ENCODE results near the gene PATL1.

PATL1 gene

DNA sequence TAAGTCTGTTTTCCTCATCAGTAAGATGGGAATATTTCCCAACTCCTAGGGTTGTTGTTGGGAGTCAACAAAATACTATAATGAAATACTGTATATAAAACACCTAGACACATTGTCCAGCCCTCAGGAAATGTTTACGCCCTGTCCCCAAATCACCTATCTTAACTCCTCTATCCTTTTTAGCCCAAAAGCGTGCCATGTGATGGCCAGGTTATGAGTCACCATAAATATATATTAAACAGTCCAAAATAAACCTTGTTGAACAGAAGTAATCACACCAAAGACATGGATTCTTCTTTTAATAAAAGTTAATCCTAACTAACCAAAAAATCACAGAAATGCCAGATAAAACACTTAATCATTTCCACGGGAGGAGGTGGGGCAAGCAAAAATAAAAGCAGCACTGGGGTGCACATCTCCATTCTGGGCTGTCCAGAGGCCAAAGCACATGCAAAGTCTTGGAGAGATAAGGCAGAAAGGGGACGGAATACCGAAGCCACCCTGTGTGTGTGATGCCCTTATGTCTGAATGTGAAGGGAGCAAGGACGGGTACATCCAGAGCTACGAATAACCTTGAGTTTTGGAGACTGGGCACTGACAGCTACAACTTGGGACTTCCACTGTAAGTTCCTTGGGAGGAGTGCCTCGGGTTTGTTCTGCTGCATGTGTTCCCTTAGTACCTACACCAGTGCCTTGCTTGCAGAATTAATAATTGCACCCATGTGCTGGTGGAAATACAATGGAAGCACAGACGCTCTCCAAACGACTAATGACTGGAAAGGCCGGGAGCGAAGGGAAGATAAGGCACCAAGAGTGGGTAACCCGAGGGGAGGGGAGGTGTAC is 54.3 kb downstream of the PATL1 start:
- DNase-seq (ENCODE audit: low read depth, low spot score): no peak

DNA sequence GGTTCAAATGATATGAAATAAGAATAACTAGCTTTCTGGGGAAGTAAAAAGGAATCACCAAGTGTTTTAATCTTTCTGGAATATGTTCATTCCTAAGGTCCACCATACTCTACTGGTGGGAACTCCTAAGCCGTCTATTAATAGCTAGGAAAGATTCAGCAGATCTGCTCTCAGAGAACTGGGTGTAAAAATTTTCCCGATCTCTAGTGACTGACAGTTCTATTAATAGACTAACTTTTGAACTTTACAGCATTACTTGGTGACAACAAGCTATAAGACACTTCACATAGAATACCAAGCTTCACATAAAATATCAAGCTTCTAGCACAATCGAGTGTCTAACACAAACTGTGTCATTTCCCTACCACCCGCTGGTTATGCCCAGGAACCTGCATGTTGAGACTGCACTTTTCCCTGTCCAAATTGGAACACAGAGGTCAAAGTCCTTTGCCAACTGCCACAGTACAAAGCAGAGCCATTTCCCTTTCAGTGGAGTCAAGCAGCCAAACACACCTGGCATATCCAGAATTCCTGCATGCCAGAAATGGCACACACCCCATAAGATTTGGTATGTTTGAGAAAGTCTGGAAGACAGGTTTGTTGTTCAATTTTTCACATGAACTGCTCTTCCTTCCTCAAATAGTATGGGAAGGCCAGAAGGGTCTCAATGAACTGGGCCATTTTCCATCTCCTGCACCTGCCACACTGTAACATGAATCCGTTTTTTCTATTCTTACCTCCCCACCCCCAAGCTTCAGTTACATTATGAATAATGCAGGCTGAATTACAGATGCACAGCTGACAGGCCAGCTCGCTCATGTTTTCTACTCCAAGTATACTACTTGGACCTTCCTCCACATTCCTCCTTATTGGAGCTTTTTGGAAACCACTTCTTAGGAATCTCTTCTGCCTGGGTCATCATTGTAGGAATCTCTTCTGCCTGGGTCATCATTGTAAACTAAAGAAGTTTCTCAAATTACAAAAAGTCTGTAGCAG is 57.0 kb downstream of the PATL1 start:
- DNase-seq (ENCODE audit: low read depth, low spot score): no peak

DNA sequence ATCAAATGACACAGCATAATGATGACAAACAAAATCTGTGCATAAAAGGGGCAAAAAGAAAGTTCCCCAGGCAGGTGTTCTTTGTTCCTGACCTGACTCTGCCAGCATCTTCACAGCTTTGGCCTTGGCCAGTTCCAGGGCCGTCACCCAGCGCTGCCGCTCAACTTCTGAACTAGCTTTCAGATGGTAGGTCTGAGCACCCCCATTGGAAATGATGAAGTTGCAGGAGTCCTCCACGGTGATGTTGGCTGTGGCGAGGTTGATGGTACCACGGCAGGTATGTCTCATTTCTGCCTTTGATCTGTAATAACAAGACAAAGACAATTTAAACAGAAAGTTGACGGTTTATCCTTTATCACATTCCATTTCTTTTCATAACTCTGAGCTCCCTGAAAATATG is 58.5 kb downstream of the PATL1 start:
- DNase-seq (ENCODE audit: low read depth, low spot score): no peak

DNA sequence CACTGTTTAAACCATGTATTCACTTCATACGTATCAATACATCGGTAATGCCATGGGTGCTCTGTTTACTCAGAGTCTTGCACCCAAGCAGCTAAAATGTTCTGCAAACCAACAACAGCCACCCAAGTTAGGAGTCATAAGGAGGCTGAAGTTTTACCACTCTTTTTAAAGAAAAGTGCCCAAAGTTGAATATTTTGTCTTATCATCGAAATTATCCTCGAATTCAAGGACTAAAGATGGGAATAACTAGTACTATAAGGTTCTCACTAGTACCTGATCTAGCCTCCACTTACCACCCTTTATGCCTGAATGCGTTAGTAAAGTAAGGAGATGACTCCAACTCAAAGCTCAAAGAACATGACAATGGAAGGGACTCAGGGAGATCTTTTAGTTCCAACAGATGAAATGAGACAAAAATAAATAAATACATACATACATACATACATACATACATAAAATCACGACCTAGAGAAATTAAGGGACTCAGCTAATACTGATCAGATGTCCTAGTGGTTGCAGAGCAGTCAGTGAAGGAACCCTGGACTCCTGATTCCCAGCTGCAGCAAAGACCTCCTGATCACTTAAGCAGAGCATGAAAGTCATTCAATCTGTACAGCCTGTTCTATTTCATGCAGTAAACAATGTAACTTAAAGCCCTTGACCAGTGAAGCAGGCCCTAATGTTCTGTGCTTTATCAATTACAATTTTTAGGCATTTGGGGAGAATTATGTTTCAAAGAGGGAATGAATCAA is 61.0 kb downstream of the PATL1 start:
- no peak for DNase-seq (ENCODE audit: low read depth, low spot score)

DNA sequence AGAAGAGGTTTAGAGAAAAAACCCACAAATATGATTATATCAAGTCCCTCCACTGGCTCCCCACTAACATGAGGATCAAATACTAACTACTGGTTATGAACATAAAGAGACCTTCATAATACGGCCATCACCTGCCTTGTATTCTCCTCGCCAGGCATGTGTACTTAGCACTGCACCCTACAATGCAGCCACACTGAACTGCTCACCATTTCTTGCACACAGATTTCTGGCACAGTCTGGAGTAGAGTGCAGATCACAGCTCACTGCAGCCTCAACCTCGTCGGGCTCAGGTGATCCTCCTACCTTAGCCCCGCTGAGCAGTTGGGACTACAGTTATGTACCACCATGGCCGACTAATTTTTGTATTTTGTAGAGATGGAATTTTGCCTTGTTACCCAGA is 66.4 kb downstream of the PATL1 start:
- no peak for DNase-seq (ENCODE audit: low read depth, low spot score)

DNA sequence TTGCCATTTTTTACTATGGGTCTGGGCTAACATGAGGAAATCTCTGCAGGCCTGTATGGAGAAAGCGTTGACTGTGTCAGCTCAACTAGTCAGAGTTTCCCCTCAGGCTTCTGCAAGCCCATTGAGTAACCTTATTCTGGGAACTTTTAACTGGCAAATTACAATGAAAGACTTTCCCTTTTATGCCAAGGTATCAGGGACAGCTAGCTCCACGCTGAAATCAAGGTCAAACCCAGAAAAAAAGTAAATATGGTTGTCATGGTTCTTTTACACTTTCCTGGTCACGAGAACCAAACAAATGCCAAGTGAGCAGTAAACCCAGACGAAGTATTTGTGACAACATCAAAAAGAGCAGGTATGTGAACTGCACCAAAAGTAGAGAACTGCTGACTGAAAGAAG is 67.0 kb downstream of the PATL1 start:
- DNase-seq (ENCODE audit: low read depth, low spot score): no peak

DNA sequence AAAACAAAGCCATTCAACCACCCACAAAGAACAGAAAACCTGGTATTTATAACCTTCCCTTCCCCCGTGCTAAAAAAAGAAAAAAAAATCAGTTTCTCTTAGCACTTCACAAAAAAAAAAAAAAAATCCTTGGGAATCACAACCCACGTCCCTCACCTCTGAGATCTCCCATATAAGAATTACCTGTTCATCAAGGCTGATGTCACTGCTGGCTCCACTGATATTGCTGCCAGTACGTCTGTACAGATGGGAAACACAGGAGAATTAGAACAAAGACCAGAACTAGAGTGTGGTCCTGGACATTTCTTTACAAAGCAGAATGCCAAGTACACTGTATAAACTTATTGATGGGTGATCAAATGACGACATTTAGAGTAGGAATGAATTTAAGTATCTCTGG is 68.2 kb downstream of the PATL1 start:
- no peak for DNase-seq (ENCODE audit: low read depth, low spot score)

DNA sequence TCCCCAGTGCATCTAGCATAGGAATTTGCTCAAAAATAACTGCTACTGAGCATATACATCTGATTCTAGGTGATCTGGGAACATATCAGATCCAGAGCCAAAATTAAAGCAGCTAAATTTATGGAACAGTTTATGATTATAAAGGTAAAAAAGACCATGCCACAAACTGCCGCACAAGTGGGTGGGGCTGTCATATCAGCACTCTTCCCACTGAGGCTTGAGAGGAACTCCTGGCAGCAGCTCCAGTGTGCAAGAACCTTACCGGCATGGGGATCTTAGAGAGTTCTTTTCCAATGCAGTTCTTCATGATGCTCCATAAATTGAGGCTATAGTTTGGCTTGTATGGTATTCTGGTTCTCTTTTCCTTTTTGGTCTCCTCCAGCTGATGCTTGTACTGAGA is 68.6 kb downstream of the PATL1 start:
- DNase-seq (ENCODE audit: low read depth, low spot score): no peak

DNA sequence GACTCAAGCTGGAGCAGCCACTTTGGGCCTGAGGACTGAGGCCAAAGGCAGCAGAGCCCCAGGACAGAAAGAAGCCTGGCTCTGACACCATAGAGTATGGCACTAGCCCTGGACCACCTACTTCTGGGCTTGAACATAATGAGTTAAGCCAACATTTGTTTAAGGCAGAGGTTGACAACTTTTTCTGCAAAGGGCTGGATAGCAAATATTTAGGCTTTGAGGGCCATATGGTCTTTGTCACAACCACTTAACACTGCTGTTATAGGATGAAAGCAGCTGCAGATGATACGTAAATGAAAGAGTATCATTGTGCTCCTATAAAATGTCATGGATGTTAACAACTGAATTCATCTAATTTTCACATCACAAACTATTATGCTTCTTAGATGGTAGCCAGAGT is 69.9 kb downstream of the PATL1 start:
- no peak for DNase-seq (ENCODE audit: low read depth, low spot score)

All from activated CD4-positive, CD25-positive, alpha-beta regulatory T cell treated with anti-CD3 and anti-CD28 coated beads, Interleukin-2, amount 50 U/mL, for 16 hours (primary cell).